NT2/D1 (cell line): ENCODE results near the gene PDCD1LG2.

Source experiments
- YY1 ChIP-seq: IDR thresholded peaks from 2 replicates; pipeline ENCODE4 v1.6.1; 2011; ENCODE audit not compliant: insufficient read length, insufficient read depth
- ZNF274 ChIP-seq: IDR thresholded peaks from 2 replicates; pipeline ENCODE4 v1.6.1; 2011; ENCODE audit warnings: mild to moderate bottlenecking, low read depth, low read length

GRCh38 chr9:5479994-5480694, 30.2 kb upstream of the PDCD1LG2 start:
- TF ChIP-seq YY1 (no peak), ZNF274 (no peak)
